ENCODE measurements around the gene PBX4.

PBX4 gene

GRCh38 chr19:19647037-19647835 is 28.7 kb upstream of the PBX4 start:
- DNase-seq = no peak

GRCh38 chr19:19645233-19645870 is 26.9 kb upstream of the PBX4 start:
- no peak for DNase-seq

DNA sequence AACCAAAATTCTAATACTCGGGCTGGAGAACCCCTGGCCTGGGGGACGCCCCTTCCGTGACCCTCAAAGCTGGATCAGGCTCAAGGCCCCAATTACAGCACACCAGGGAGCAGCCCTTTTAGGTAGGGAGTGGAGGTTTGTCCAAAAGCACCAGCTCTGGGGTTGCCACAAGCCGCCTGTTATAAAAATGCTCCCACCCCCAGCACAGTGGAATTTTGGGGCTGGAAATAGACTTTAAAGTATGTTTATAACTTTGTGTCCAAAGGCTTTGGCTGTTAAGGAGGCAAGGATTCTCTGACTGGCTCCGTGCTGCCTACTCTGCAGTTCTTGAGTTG is 25.5 kb upstream of the PBX4 start:
- no peak for DNase-seq

DNA sequence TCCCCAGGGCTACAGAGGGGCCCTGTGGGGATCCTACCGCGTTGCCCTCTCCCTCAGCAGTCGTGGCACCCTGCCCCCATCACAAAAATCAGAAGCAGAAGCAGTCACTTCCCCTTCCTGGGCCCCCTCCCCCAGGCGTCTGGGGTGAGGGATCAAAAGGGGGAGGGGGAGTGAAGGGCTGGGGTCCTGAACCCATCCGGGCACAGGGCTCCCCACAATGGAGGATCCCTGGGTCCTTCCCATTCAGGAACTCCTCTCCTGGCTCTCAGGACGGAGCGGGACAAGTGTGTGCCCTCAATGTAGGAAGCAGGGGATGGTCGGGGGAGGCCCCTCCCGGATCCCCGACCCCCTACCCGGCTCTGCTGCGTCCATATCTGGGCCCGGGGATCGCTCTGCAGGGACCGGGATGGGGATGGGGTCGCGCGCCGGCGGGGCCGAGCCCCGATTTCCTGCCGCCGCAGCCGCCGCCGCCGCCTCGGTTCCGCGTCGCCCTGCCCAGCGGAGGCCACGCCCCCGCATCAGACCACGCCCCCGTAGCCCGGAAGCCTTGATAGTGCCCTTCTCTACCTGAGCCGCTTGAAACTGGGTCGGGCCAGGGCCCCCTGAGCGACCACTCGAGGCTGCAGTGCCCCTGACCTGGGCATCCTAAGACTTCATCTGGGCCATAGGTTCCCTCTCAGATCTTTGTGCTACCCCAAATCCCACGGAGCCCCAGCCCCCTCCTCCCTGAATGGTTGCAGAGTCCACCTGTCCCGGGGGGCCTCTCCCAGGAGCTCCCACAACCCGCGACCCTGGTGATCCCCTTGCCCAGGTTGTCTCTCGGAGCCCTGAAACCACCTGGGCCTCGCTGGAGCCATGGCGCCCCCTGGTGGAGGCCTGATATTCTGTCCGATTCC is 24.9 kb upstream of the PBX4 start, which contains the start of gene GMIP:
Gene GMIP, minus strand, starts transcription at position 500 of the 896 bp plus-strand sequence. Its CDS starts 128 bp downstream, at position 372.
- DNase-seq = peak; percentile 60

DNA sequence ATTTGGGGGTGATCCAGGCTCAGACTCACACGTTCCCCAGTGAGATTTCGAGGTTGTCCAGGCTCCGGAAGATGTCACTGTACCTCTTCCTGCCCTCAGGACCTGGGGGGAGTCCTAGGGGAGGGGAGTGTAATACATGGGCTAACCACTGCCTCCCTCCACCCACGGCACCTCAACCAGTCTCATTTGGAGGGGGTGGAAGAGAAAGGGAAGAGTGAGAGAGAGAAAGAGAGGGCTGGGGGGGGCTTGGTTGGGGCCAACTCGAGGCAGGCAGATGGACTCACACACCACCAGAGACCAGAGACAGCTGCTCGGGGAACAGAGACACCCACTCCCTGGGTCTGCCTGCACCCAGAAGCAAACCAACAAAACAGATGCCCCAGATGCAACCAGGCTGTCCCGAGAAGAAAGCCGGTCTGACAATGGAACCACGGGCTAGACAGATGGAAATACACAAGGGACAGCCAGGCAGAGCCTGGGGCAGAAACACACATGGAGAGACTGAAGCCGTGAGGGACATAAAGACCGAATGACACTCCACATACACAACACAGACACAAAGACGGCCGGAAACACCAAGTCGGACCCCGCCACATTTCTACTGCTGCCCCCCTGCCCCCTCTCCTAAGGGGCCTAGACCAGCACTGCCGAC is 24.1 kb upstream of the PBX4 start:
- DNase-seq = no peak

DNA sequence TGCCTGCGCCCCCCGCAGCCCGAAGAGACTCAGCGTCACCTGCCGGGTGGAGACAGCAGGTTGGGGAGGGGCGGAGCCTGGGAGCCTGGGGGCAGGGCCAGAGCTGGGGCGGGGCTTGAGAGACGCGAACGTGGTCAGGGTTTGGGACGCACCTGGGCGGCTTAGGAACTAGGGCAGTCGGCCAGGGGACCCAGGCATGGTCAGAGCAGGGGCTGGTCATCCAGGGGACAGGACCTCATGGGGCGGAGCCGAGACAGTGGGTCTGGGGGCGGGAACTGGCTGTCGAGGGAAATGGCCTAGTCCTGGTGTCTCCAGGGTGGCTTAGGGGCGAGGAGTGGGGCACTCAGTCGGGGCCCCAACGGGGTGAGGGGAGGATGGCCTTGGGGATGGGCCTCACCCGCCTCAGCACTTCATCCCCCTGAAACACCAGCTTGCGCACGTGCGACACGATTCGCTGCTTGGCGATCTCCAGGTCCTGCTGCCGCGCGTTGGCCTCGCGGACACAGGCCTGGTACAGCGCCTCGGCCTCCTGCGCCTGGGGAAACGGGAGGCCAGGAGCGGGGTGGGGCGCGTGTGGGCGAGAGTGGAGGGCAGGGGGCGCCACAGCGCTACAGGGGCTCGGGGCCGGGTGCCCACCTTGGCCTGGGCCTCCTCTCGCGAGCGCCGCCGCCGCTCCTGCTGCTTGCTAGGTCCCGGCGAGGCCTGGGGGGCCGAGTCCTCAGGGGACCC is 19.2 kb upstream of the PBX4 start:
- no peak for DNase-seq

- DNase-seq = no peak
These were observed 18.7 kb upstream of the PBX4 start for GRCh38 chr19:19637186-19637522.

DNA sequence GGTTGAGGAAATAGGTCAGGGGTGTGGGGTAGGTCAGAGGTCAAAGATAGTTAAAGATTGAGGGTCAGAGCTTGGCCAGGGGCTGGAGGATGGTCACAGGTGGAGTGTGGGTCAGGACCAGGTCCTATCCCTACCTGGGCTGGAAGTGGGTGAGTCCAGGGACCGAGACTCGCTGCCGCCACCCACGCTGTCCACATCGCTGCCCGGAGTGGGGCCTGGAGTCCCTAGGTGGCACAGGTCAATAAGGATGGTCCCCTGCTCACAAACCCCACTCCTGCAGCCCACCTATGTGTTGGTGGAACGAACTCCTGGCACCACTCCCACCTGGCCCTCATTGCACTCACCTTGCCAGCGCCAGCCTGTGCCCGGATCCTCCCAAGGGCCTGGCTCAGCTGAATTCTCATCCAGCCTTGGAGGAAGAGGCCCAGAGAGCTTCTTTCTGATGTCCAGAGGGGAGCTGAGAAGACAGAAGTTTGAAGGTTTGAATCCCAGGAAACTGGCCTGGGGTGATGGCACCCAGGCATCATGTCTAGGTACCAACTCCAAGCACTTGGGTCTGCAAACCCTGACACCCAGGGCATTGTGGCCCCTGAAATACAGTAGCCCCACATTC is 18.2 kb upstream of the PBX4 start:
- no peak for DNase-seq

- no peak for DNase-seq
These were observed 16.8 kb upstream of the PBX4 start for GRCh38 chr19:19635313-19635702.

GRCh38 chr19:19634516-19635312 is 16.2 kb upstream of the PBX4 start:
- no peak for DNase-seq

GRCh38 chr19:19633711-19634515 is 15.4 kb upstream of the PBX4 start:
- DNase-seq = no peak

- no peak for DNase-seq
These were observed 14.2 kb upstream of the PBX4 start for GRCh38 chr19:19632661-19633060.

DNA sequence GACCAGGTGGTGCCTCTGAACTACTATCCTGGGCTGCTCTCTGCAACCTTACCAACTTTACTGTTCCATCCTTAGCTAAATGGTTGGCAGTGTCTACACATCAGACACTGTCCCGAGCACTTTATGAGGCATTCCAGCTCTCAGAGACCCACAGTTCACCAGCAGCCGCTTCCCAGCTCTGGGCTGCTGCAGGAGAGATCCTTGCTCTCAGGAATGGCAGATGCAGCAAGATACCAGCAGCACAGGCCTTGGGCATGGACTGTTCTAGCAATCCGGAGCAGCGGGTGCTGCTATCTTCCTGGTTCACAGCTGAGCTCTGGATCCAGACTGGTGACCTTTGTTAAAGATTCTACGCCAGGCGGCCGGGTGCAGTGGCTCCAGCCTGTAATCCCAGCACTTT is 12.9 kb upstream of the PBX4 start:
- DNase-seq = no peak

DNA sequence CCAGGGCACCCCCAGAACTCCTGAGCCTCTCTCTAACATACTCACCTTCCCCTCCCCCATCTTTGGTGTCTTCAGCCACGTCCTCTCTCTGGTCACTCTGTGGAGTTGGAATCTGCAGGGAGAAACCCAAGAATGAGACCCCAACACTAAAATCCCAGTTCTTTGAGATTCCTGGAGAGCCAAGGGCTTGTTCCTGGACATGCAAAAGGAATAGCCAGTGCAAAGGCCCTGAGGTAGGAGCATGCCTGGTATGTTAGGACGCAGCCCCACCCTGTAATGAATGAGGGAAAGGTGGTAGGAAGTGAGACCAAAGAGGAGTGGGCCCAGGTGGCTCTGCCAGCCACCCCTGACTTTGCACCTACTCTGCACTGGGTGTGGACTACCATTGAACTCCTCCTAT is 11.9 kb upstream of the PBX4 start:
- DNase-seq = no peak

DNA sequence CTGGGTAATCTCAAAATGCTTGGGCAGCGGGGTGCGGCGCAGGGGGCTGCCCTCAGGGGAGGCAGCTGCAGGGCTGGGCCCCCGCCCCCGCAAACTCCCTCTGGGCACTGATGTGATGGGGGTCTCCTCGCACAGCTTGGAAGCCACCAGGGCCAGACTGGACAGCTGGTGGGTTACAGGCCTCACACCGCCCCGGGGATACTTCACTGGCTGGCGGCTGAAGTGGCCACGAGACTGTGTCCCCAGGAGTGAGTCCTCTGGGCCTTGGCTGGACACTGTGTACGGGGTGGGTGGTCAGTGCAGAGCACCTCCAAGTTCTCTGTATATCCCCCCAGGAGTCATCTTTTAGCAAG is 11.6 kb upstream of the PBX4 start:
- DNase-seq = no peak

DNA sequence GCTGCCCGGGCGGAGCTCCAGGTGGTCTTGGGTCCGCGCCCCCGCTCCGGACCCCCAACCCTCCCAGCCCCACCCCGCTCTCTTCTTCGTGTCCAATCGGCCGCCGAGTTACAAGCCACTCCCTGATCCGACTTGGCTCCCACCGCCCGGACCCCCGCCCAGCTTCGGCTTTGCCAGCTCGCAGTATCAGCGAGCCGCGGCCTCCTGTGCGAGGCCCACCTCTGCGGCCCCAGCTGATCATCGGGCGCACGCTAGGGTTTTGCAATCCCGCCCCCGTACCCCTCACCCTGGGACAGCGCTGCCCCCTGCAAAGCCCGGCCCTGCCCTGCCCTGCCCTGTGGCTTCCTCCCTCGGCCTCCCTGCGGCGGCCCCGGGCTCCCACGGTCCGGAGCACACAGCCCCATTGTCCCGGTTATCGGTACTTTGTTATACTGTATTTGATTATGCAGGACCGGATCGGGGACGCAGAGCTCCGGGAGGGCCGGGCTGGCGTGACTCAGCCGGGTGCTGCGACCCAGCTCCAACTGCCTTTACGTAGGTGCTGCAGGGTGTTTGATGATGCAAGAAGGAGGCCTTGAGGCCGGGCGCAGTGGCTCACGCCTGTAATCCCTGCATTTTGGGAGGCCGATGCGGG is 10.1 kb upstream of the PBX4 start:
- DNase-seq = peak; percentile 54

- DNase-seq = peak; percentile 67
These were observed 9.4 kb upstream of the PBX4 start, which contains the start of gene LPAR2 for GRCh38 chr19:19627621-19628500. LPAR2 (minus strand) TSS chr19:19628220; CDS start chr19:19627275, 945 bp downstream.
